ENCODE measurements around the gene NAPB. TPM values are rescaled to one million over a fixed set of nuclear protein-coding genes. Genes with fewer than 3 reads are reported as not detected.
A peak's percentile ranks its signal among the peaks of the same experiment; 100 is the strongest.

The NAPB gene
- total and polyA plus RNA-seq, 7 experiments from 2014 or later = 5.5 to 20.4 (median 12.5) TPM

DNA sequence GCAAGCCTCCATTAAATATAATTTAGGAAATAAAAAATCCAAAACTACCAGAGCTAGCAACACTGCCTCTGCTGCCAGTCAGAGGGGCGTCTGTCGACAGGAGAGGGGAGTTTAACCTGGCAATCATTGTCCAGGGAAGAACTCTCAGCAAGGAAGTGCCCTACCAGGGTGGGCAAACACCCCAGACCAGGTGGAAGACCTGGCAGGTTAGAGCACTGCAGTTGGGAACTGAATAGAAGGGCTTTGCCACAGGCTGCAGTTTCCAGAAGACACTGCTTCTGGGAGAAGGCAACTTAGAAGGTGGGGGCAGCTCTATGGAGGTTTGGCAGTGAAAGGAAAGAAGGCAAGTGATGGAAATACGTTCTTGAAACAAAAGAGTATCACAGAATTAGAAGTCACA lies 11.5 kb downstream of the NAPB start:
- POLR2A ChIA-PET = no interaction called here
- Histone ChIP-seq H3K4me1 (ENCODE audit: control insufficient read depth in 2 of 2, insufficient read depth in 2 of 2, low read length in 2 of 2) (peaks cover 0 to 9% of the 10 kb centered on the region in 2 donors), H3K4me3 (ENCODE audit: low read length) (no peak overlapping the region), H3K27me3 (ENCODE audit: control insufficient read depth in 2 of 2, insufficient read depth in 2 of 2, low read length in 2 of 2) (no peaks in the 10 kb centered on the region), H3K27ac (ENCODE audit: low read depth, low read length) (no peak overlapping the region), H3K9me3 (ENCODE audit: control insufficient read depth in 2 of 3, low read length in 3 of 3) (no peaks in the 10 kb centered on the region), H3K36me3 (ENCODE audit: control insufficient read depth in 2 of 3, insufficient read depth in 3 of 3, low read length in 3 of 3) (no peaks in the 10 kb centered on the region)
- CTCF ChIA-PET = no interaction called here
- peak overlapping the region in 1 of 9 donors; percentile 52 for H3K27ac Mint-ChIP-seq
- peak overlapping the region in 1 of 10 donors; percentile 1 for H3K4me3 Mint-ChIP-seq
- ATAC-seq (no peak), DNase-seq (no peak)
- no peaks in the 10 kb centered on the region for H3K9me3 Mint-ChIP-seq
- H3K4me1 Mint-ChIP-seq = peaks cover 26 to 60% (median 54%) of the 10 kb centered on the region in 7 donors
- H3K36me3 Mint-ChIP-seq = peaks cover 0 to 15% (median 0%) of the 10 kb centered on the region in 5 donors
- intact Hi-C loops (cut with micrococcal nuclease) = no loop called here
- H3K27me3 Mint-ChIP-seq = no peaks in the 10 kb centered on the region

DNA sequence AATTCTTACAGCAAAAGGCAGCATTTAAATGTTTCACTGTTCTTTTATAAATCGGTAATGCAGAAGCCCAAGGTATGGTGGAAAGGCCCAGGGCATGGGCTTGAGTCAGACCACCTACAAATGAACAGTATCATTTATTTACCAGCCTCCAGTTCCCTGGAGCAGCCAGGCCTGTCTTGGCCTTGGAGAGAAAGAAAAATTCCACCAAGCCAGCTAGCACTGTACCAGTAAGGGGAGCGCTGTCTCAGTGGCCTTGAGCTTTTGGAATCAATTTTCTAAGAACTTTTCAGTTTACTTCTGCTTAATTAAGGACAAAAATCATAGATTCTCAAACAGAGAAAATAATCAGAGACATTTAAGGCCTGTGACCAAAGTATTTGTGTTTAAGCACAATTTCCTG lies 12.3 kb downstream of the NAPB start:
- Mint-ChIP-seq H3K36me3 (peaks cover 0 to 17% (median 4%) of the 10 kb centered on the region in 5 donors), H3K4me1 (peaks cover 26 to 64% (median 59%) of the 10 kb centered on the region in 7 donors), H3K9me3 (no peaks in the 10 kb centered on the region), H3K27ac (peak overlapping the region in 1 of 9 donors; percentile 91), H3K4me3 (no peak overlapping the region), H3K27me3 (no peaks in the 10 kb centered on the region)
- H3K9me3 ChIP-seq (ENCODE audit: control insufficient read depth in 2 of 3, low read length in 3 of 3) = no peaks in the 10 kb centered on the region
- DNase-seq = no peak
- POLR2A ChIA-PET = no interaction called here
- H3K4me3 ChIP-seq (ENCODE audit: low read length) = no peak overlapping the region
- H3K27me3 ChIP-seq (ENCODE audit: control insufficient read depth in 2 of 2, insufficient read depth in 2 of 2, low read length in 2 of 2) = no peaks in the 10 kb centered on the region
- no peak overlapping the region for H3K27ac ChIP-seq (ENCODE audit: low read depth, low read length)
- no peak for ATAC-seq
- no peaks in the 10 kb centered on the region for H3K36me3 ChIP-seq (ENCODE audit: control insufficient read depth in 2 of 3, insufficient read depth in 3 of 3, low read length in 3 of 3)
- CTCF ChIA-PET = no interaction called here
- intact Hi-C loops (cut with micrococcal nuclease) = loop anchor here in 1 of 2 donors (1.0 kb wide), 4 partner anchors 10 to 59 kb away; partner anchors contain the start of genes GZF1, NAPB and NXT1
- peaks cover 0 to 9% of the 10 kb centered on the region in 2 donors for H3K4me1 ChIP-seq (ENCODE audit: control insufficient read depth in 2 of 2, insufficient read depth in 2 of 2, low read length in 2 of 2)

DNA sequence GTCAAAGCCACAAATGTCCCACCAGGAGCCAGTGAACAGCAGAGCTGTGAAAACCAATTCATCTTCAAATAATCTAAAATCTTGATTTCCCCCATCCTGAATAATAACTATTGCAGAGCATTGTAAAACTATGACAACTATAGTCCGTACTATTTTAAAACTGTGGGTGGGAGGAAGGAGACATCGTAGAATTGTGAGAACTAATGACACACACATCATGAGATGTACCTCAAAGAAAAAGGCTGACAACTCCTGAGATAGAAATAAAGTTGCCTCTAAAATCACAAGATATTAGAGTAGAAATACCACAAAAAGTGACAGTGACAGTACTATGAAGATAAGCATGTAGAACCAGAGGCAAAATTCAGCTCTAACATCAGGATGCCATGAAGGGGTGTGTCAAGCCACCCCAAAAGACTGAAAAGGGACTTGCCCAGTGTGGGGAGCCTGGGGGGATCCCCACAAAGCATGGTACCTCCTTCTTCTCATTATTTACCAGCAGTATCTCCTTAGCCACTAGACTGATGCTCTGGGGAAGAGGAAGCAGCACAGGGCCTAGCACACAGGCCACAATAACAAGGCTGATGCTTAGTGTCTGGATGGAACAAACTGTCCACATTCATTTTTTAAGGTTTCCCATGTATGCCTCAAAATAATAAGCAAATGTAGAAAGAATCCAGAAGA lies 13.4 kb downstream of the NAPB start:
- H3K4me3 ChIP-seq (ENCODE audit: low read length) = no peak overlapping the region
- no peaks in the 10 kb centered on the region for H3K27me3 ChIP-seq (ENCODE audit: control insufficient read depth in 2 of 2, insufficient read depth in 2 of 2, low read length in 2 of 2)
- peak overlapping the region in 3 of 9 donors; percentile 38 to 91 (median 41) for H3K27ac Mint-ChIP-seq
- no peaks in the 10 kb centered on the region for H3K9me3 ChIP-seq (ENCODE audit: control insufficient read depth in 2 of 3, low read length in 3 of 3)
- no peaks in the 10 kb centered on the region for H3K27me3 Mint-ChIP-seq
- CTCF ChIA-PET = no interaction called here
- peaks cover 0 to 15% (median 4%) of the 10 kb centered on the region in 5 donors for H3K36me3 Mint-ChIP-seq
- ATAC-seq = peak; percentile 84
- peak overlapping the region in 1 of 10 donors; percentile 65 for H3K4me3 Mint-ChIP-seq
- intact Hi-C loops (cut with micrococcal nuclease) = loop anchor here in 1 of 2 donors (1.0 kb wide), 4 partner anchors 9 to 58 kb away; partner anchors contain the start of genes GZF1, NAPB and NXT1
- H3K4me1 ChIP-seq (ENCODE audit: control insufficient read depth in 2 of 2, insufficient read depth in 2 of 2, low read length in 2 of 2) = peaks cover 0 to 9% of the 10 kb centered on the region in 2 donors
- POLR2A ChIA-PET = no interaction called here
- no peaks in the 10 kb centered on the region for H3K9me3 Mint-ChIP-seq
- H3K4me1 Mint-ChIP-seq = peaks cover 23 to 60% (median 49%) of the 10 kb centered on the region in 7 donors
- H3K27ac ChIP-seq (ENCODE audit: low read depth, low read length) = no peak overlapping the region
- DNase-seq = peak in 2 of 9 donors; percentile 12 to 34
- H3K36me3 ChIP-seq (ENCODE audit: control insufficient read depth in 2 of 3, insufficient read depth in 3 of 3, low read length in 3 of 3) = no peaks in the 10 kb centered on the region

DNA sequence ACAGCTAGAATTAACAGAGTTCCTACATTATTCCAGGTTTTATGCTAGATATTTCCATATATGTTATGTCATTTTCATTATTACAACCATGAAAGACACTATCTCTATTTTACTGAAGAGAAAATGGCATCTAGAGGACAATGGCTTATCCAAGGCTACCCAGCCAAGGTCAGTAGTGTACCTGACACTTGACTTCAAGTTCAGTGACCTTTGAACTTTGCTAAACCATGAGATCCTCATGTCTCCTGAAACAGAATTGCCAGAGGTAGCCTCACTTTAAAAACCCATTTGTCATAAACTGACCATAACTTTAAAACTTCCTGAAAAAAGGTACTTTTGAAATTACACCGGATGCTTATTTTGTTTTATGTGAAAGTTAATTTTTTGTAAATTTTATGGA lies 14.4 kb downstream of the NAPB start:
- Mint-ChIP-seq H3K4me3 (no peak overlapping the region), H3K9me3 (no peaks in the 10 kb centered on the region), H3K27ac (no peak overlapping the region), H3K27me3 (no peaks in the 10 kb centered on the region), H3K36me3 (peaks cover 0 to 22% (median 4%) of the 10 kb centered on the region in 5 donors), H3K4me1 (peaks cover 20 to 69% (median 44%) of the 10 kb centered on the region in 7 donors)
- CTCF ChIA-PET = no interaction called here
- Histone ChIP-seq H3K27ac (ENCODE audit: low read depth, low read length) (no peak overlapping the region), H3K9me3 (ENCODE audit: control insufficient read depth in 2 of 3, low read length in 3 of 3) (no peaks in the 10 kb centered on the region), H3K4me3 (ENCODE audit: low read length) (no peak overlapping the region), H3K36me3 (ENCODE audit: control insufficient read depth in 2 of 3, insufficient read depth in 3 of 3, low read length in 3 of 3) (peaks cover 0 to 4% (median 0%) of the 10 kb centered on the region in 3 experiments), H3K4me1 (ENCODE audit: control insufficient read depth in 2 of 2, insufficient read depth in 2 of 2, low read length in 2 of 2) (peaks cover 0 to 9% of the 10 kb centered on the region in 2 donors), H3K27me3 (ENCODE audit: control insufficient read depth in 2 of 2, insufficient read depth in 2 of 2, low read length in 2 of 2) (no peaks in the 10 kb centered on the region)
- intact Hi-C loops (cut with micrococcal nuclease) = no loop called here
- no peak for DNase-seq
- no peak for ATAC-seq
- POLR2A ChIA-PET = no interaction called here

DNA sequence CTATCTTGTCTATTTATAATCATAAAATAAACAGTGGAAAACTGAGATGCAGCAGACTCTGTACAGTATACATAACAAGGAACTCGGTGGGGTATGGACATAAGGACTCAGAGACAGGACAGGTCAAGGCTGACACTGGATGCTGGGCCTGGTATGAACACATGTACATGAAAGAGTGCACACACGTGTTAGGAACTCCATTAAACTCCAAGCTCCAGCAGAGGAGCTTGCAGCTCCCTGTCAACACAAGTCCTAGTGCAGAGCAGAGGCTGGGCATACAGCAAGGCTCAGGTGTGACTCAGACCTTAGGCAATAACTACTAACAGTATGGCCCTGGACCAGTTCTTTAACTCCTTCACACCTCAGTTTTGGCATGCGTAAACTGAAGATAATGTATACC lies 17.1 kb downstream of the NAPB start:
- Histone ChIP-seq H3K27ac (ENCODE audit: low read depth, low read length) (no peak overlapping the region), H3K4me1 (ENCODE audit: control insufficient read depth in 2 of 2, insufficient read depth in 2 of 2, low read length in 2 of 2) (peaks cover 0 to 9% of the 10 kb centered on the region in 2 donors), H3K27me3 (ENCODE audit: control insufficient read depth in 2 of 2, insufficient read depth in 2 of 2, low read length in 2 of 2) (no peaks in the 10 kb centered on the region), H3K36me3 (ENCODE audit: control insufficient read depth in 2 of 3, insufficient read depth in 3 of 3, low read length in 3 of 3) (peaks cover 0 to 5% (median 0%) of the 10 kb centered on the region in 3 experiments), H3K9me3 (ENCODE audit: control insufficient read depth in 2 of 3, low read length in 3 of 3) (no peaks in the 10 kb centered on the region), H3K4me3 (ENCODE audit: low read length) (no peak overlapping the region)
- DNase-seq = no peak
- Mint-ChIP-seq H3K36me3 (peaks cover 0 to 25% (median 8%) of the 10 kb centered on the region in 5 donors), H3K27me3 (no peaks in the 10 kb centered on the region), H3K4me3 (no peak overlapping the region), H3K27ac (no peak overlapping the region), H3K9me3 (no peaks in the 10 kb centered on the region), H3K4me1 (peaks cover 17 to 75% (median 25%) of the 10 kb centered on the region in 7 donors)
- ChIA-PET CTCF (no interaction called here), POLR2A (interaction anchor here (1.5 kb wide), 1 partner anchor 17 kb away, joined by 3 read pairs; the partner anchor contains the start of gene NAPB)
- ATAC-seq = no peak
- intact Hi-C loops (cut with micrococcal nuclease) = no loop called here

DNA sequence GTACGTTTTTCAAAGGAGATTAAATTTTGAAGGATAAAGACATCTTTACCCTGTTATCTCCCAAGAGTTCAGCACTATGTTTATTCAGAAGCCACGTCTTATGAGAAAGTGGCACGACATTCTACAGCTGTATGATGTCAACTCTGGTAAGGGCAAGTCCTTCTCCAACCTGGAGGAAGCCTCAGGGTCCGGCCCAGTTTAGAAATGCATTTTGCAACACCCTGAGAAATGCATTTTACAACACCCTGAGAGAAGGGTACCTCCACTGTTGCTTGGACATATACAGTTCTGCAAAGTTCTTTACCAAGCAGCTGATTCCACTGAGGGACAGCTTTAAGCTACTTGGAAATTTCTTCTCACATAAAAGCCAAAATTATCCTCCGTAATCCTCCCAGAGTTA lies 17.5 kb downstream of the NAPB start:
- no peaks in the 10 kb centered on the region for H3K9me3 Mint-ChIP-seq
- DNase-seq (no peak), ATAC-seq (no peak)
- H3K36me3 Mint-ChIP-seq = peaks cover 0 to 29% (median 8%) of the 10 kb centered on the region in 5 donors
- H3K4me1 Mint-ChIP-seq = peaks cover 17 to 76% (median 24%) of the 10 kb centered on the region in 7 donors
- Histone ChIP-seq H3K4me1 (ENCODE audit: control insufficient read depth in 2 of 2, insufficient read depth in 2 of 2, low read length in 2 of 2) (peaks cover 0 to 9% of the 10 kb centered on the region in 2 donors), H3K9me3 (ENCODE audit: control insufficient read depth in 2 of 3, low read length in 3 of 3) (no peaks in the 10 kb centered on the region), H3K4me3 (ENCODE audit: low read length) (no peak overlapping the region), H3K27me3 (ENCODE audit: control insufficient read depth in 2 of 2, insufficient read depth in 2 of 2, low read length in 2 of 2) (no peaks in the 10 kb centered on the region), H3K36me3 (ENCODE audit: control insufficient read depth in 2 of 3, insufficient read depth in 3 of 3, low read length in 3 of 3) (peaks cover 0 to 5% (median 0%) of the 10 kb centered on the region in 3 experiments), H3K27ac (ENCODE audit: low read depth, low read length) (no peak overlapping the region)
- no peak overlapping the region for H3K27ac Mint-ChIP-seq
- H3K27me3 Mint-ChIP-seq = no peaks in the 10 kb centered on the region
- intact Hi-C loops (cut with micrococcal nuclease) = no loop called here
- ChIA-PET POLR2A (interaction anchor here (1.5 kb wide), 1 partner anchor 18 kb away, joined by 3 read pairs; the partner anchor contains the start of gene NAPB), CTCF (no interaction called here)
- no peak overlapping the region for H3K4me3 Mint-ChIP-seq
